OCI-LY7 (cell line): Measurements from ENCODE around the gene CMIP. TPM values are rescaled to one million over a fixed set of nuclear protein-coding genes. Genes with fewer than 3 reads are reported as not detected.

Experiments
- BruUV-seq: library from RNA; stranded (reverse); fragments of 400-500 nt; replicated peaks from 2 replicates; lab custom pipeline; 2021; lab: Mats Ljungman, UMichigan
- CTCF ChIA-PET: fragments of 300-600 bp; sonication (Branson Sonifier 250); formaldehyde crosslinking; loops from one replicate; lab custom pipeline; 2022; ENCODE audit warnings: antibody characterized with exemption; ENCODE audit not compliant: unreplicated experiment; lab: Charles Lee
- POLR2A ChIA-PET: fragments of 300-600 bp; sonication (Branson Sonifier 250); formaldehyde crosslinking; loops from one replicate; lab custom pipeline; 2022; ENCODE audit warnings: antibody characterized with exemption; lab: Charles Lee
- DNase-seq: peaks from one replicate; pipeline ENCODE4 v3.0.0-alpha.2; 2015; ENCODE audit warnings: low spot score
- H2AFZ ChIP-seq: fragments of 200-600 bp; sonication (generic), shearing (Covaris generic); 2 replicates; pipeline ENCODE4 v1.6.1; 2014; ENCODE audit warnings: mild to moderate bottlenecking, antibody characterized with exemption, low read length, moderate library complexity
- H3K27ac ChIP-seq: fragments of 200-600 bp; sonication (generic); 2 replicates; pipeline ENCODE4 v1.5.1; 2014; ENCODE audit warnings: mixed run types, low read depth, mild to moderate bottlenecking, moderate library complexity, low read length, inconsistent platforms; ENCODE audit not compliant: poor library complexity, severe bottlenecking
- H3K36me3 ChIP-seq: fragments of 200-600 bp; sonication (generic); 2 replicates; pipeline ENCODE4 v1.6.1; 2014; ENCODE audit warnings: mild to moderate bottlenecking, antibody characterized with exemption, low read length, moderate library complexity, mixed read lengths; ENCODE audit not compliant: insufficient read depth
- H3K4me1 ChIP-seq: fragments of 200-600 bp; sonication (generic); 2 replicates; pipeline ENCODE4 v1.5.1; 2014; ENCODE audit warnings: mild to moderate bottlenecking, low read length; ENCODE audit not compliant: insufficient read depth, poor library complexity, severe bottlenecking
- H3K4me2 ChIP-seq: fragments of 200-600 bp; sonication (generic); 2 replicates; pipeline ENCODE4 v1.6.1; 2014; ENCODE audit warnings: mild to moderate bottlenecking, low read length
- H3K4me3 ChIP-seq: fragments of 200-600 bp; sonication (generic); 2 replicates; pipeline ENCODE4 v1.5.1; 2014; ENCODE audit warnings: mild to moderate bottlenecking, low read depth, low read length; ENCODE audit not compliant: poor library complexity, severe bottlenecking
- H3K79me2 ChIP-seq: fragments of 200-600 bp; sonication (generic); 2 replicates; pipeline ENCODE4 v1.6.1; 2016; ENCODE audit warnings: low read depth, mild to moderate bottlenecking, low read length, moderate library complexity, mixed read lengths; ENCODE audit not compliant: insufficient read depth
- H3K9me2 ChIP-seq: fragments of 200-600 bp; sonication (generic); 2 replicates; pipeline ENCODE4 v1.6.1; 2016; ENCODE audit warnings: mild to moderate bottlenecking, low read length, mixed read lengths; ENCODE audit not compliant: insufficient read depth
- H3K9me3 ChIP-seq: fragments of 200-600 bp; sonication (generic); 2 replicates; pipeline ENCODE4 v1.6.1; 2014; ENCODE audit warnings: mild to moderate bottlenecking, mixed run types, low read length, mixed read lengths
- H4K20me1 ChIP-seq: fragments of 200-600 bp; sonication (generic); 2 replicates; pipeline ENCODE4 v1.6.1; 2014; ENCODE audit warnings: mild to moderate bottlenecking, antibody characterized with exemption, low read length, moderate library complexity, mixed read lengths; ENCODE audit not compliant: insufficient read depth
- EZH2phosphoT487 ChIP-seq: fragments of 200-600 bp; sonication (generic); IDR thresholded peaks from 2 replicates; pipeline ENCODE4 v1.6.1; 2018; ENCODE audit warnings: low read depth, borderline replicate concordance, mild to moderate bottlenecking, mixed run types, antibody characterized with exemption, low read length, moderate library complexity, mixed read lengths
- intact Hi-C: fragments of 100-400 bp; cut with micrococcal nuclease; formaldehyde crosslinking; loops from one replicate; pipeline ENCODE4 v1.10.0; 2022; ENCODE audit not compliant: unreplicated experiment
- total RNA-seq, 2 experiments: library from RNA; depleted of rRNA in 1 of 2; stranded (reverse); fragments of >200 nt in 1 of 2; shearing (Covaris generic) in 1 of 2; gene quantifications; 2 replicates each; pipeline ENCODE4 v1.2.3, GENCODE V29; 2014 to 2022
- TF ChIP-seq, protein P1 (sequence below): fragments of 200-600 bp; sonication (generic); conservative IDR thresholded peaks from 2 replicates; pipeline ENCODE4 v1.5.1; 2014; ENCODE audit warnings: mild to moderate bottlenecking, antibody characterized with exemption, low read length, moderate library complexity, mixed read lengths

Gene CMIP
- total RNA-seq, 2 experiments from 2014 or later, result 15.4 to 70.3 TPM

GRCh38 chr16:81701296-81701970 lies 256.8 kb downstream of the CMIP start:
- no peak overlapping the region for H2AFZ ChIP-seq
- peaks cover 6% of the 10 kb centered on the region for H3K4me1 ChIP-seq
- no peak overlapping the region for H3K4me2 ChIP-seq
- ChIA-PET POLR2A (no interaction called here), CTCF (no interaction called here)
- H3K79me2 ChIP-seq, result no peaks in the 10 kb centered on the region
- no TSS peak for BruUV-seq
- no peak for DNase-seq
- no peak overlapping the region for H3K4me3 ChIP-seq
- no peaks in the 10 kb centered on the region for H4K20me1 ChIP-seq
- peaks cover 29% of the 10 kb centered on the region; the same call in 1 of the 2 replicates for H3K36me3 ChIP-seq
- H3K9me2 ChIP-seq, result no peaks in the 10 kb centered on the region
- intact Hi-C loops, result no loop called here
- no peak overlapping the region for H3K27ac ChIP-seq
- TF ChIP-seq, protein P1, sequence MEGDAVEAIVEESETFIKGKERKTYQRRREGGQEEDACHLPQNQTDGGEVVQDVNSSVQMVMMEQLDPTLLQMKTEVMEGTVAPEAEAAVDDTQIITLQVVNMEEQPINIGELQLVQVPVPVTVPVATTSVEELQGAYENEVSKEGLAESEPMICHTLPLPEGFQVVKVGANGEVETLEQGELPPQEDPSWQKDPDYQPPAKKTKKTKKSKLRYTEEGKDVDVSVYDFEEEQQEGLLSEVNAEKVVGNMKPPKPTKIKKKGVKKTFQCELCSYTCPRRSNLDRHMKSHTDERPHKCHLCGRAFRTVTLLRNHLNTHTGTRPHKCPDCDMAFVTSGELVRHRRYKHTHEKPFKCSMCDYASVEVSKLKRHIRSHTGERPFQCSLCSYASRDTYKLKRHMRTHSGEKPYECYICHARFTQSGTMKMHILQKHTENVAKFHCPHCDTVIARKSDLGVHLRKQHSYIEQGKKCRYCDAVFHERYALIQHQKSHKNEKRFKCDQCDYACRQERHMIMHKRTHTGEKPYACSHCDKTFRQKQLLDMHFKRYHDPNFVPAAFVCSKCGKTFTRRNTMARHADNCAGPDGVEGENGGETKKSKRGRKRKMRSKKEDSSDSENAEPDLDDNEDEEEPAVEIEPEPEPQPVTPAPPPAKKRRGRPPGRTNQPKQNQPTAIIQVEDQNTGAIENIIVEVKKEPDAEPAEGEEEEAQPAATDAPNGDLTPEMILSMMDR, result no peak
- TF ChIP-seq EZH2phosphoT487, result no peak
- H3K9me3 ChIP-seq, result no peaks in the 10 kb centered on the region

DNA sequence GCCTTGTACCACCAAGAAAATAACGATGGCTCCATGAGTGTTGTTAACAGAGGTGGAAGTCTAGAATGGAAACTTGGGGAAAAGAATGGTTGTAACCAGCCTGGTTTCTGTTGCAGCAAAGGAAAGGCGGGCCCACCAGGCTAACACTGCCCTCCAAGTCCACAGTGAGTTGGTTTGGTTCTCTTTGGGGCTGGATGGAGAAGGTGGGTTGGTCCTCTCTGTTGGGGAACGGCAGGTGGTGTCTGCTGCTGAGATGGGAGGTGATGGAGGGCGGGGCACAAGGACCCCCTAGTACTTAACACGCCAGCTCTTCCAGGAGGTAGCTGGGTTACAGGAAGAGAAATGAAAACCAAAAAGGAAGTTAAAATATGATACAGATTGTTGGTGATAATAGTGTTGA lies 257.9 kb downstream of the CMIP start:
- Histone ChIP-seq H3K79me2 (no peaks in the 10 kb centered on the region), H4K20me1 (no peaks in the 10 kb centered on the region), H3K4me2 (no peak overlapping the region), H3K36me3 (peaks cover 37% of the 10 kb centered on the region; the same call in 1 of the 2 replicates), H2AFZ (no peak overlapping the region), H3K4me1 (peaks cover 6% of the 10 kb centered on the region), H3K27ac (no peak overlapping the region), H3K9me3 (no peaks in the 10 kb centered on the region), H3K9me2 (no peaks in the 10 kb centered on the region), H3K4me3 (no peak overlapping the region)
- intact Hi-C loops, result no loop called here
- DNase-seq, result no peak
- TF ChIP-seq, protein P1, result no peak
- no peak for TF ChIP-seq EZH2phosphoT487
- BruUV-seq, result no TSS peak
- POLR2A ChIA-PET, result no interaction called here
- CTCF ChIA-PET, result no interaction called here
